ENCODE results near the gene ADGRL2. TPM values are rescaled to one million over a fixed set of nuclear protein-coding genes. Genes with fewer than 3 reads are reported as not detected.

Gene ADGRL2
- total RNA-seq, result 10 to 100 TPM; 13.5 to 25.2 TPM
- 13.8 TPM for polyA plus RNA-seq (ENCODE audit: insufficient read depth, low read depth, low replicate concordance)
- long read RNA-seq, donor 1, partial matches to known transcripts, result 83 of 84 reads
- long read RNA-seq, donor 1, other reads (novel, unspliced or antisense), result 0 of 84 reads
- long read RNA-seq, donor 2, full-length matches to known transcripts, result 1 of 8 reads
- long read RNA-seq, donor 2, partial matches to known transcripts, result 7 of 8 reads
- long read RNA-seq, donor 2, other reads (novel, unspliced or antisense), result 0 of 8 reads

GRCh38 chr1:81800695-81801650, at the start of gene ADGRL2:
Gene ADGRL2 (plus strand): TSS chr1:81800934. CDS start chr1:81836985, 36,051 bp downstream.
- WGBS, 2 donors, result 0% methylated on average over 28 to 67 of the region's 81 CpGs
- H3K27me3 ChIP-seq, result no peaks in the 10 kb centered on the region
- intact Hi-C loops (cut with DNase I; ENCODE audit: low total_unique reads), result no loop called here

GRCh38 chr1:81752840-81753239, 47.9 kb upstream of the ADGRL2 start:
- Histone ChIP-seq H3K4me1 (peaks cover 7% of the 10 kb centered on the region), H3K27ac (no peak overlapping the region), H3K36me3 (ENCODE audit: low read depth, missing control alignments) (no peaks in the 10 kb centered on the region), H3K9me3 (no peaks in the 10 kb centered on the region), H3K27me3 (no peaks in the 10 kb centered on the region), H3K4me3 (no peak overlapping the region)
- 74 to 78% methylated on average over 2 of the region's 2 CpGs for WGBS, 2 donors
- intact Hi-C loops (cut with DNase I; ENCODE audit: low total_unique reads), result no loop called here
- DNase-seq, result no peak
- TF ChIP-seq POLR2A (IDR thresholded peaks at IDR 0.05) (no peak), CTCF (IDR thresholded peaks at IDR 0.05) (no peak)

More at GRCh38 chr1:81800695-81801650, at the start of gene ADGRL2:
- Histone ChIP-seq H3K4me1 (no peaks in the 10 kb centered on the region), H3K4me3 (peak within 1 kb of the TSS; percentile 77 to 90), H3K36me3 (ENCODE audit: low read depth, missing control alignments) (no peaks in the 10 kb centered on the region), H3K9me3 (no peaks in the 10 kb centered on the region), H3K27ac (peak within 1 kb of the TSS; percentile 95 to 96)
- no peak for TF ChIP-seq POLR2A (IDR thresholded peaks at IDR 0.05)
- no peak for TF ChIP-seq CTCF (IDR thresholded peaks at IDR 0.05)
- DNase-seq, result peak; percentile 89

GRCh38 chr1:81754424-81754823, 46.3 kb upstream of the ADGRL2 start:
- no peak for TF ChIP-seq POLR2A (IDR thresholded peaks at IDR 0.05)
- no peak for TF ChIP-seq CTCF (IDR thresholded peaks at IDR 0.05)
- no peak for DNase-seq
- Histone ChIP-seq H3K27me3 (no peaks in the 10 kb centered on the region), H3K4me1 (peaks cover 7% of the 10 kb centered on the region), H3K27ac (no peak overlapping the region), H3K9me3 (no peaks in the 10 kb centered on the region), H3K4me3 (no peak overlapping the region), H3K36me3 (ENCODE audit: low read depth, missing control alignments) (no peaks in the 10 kb centered on the region)
- intact Hi-C loops (cut with DNase I; ENCODE audit: low total_unique reads), result no loop called here

GRCh38 chr1:81756872-81757271, 43.9 kb upstream of the ADGRL2 start:
- H3K9me3 ChIP-seq, result no peaks in the 10 kb centered on the region
- WGBS, 2 donors, result 47 to 56% methylated on average over 2 of the region's 2 CpGs
- no peaks in the 10 kb centered on the region for H3K36me3 ChIP-seq (ENCODE audit: low read depth, missing control alignments)
- no peak for DNase-seq
- H3K27ac ChIP-seq, result no peak overlapping the region
- no peaks in the 10 kb centered on the region for H3K27me3 ChIP-seq
- no peak overlapping the region for H3K4me3 ChIP-seq
- TF ChIP-seq POLR2A (IDR thresholded peaks at IDR 0.05) (no peak), CTCF (IDR thresholded peaks at IDR 0.05) (no peak)
- peaks cover 7% of the 10 kb centered on the region for H3K4me1 ChIP-seq
- intact Hi-C loops (cut with DNase I; ENCODE audit: low total_unique reads), result no loop called here

Data from testis (tissue), 5 donors.